Natural killer cell treated with Interleukin-12 subunit alpha and Interleukin-12 subunit beta and Interleukin-15 and Interleukin-18, amount 100 ng/mL, for 72 hours (primary cell): ENCODE data around the gene ZC3H10. TPM values are rescaled to one million over a fixed set of nuclear protein-coding genes. Genes with fewer than 3 reads are reported as not detected.

ENCODE experiments used
- ATAC-seq, 2 donors: fragments of 150-1000 bp; cut with Tn5 transposase in 1 of 2; sonication (Bioruptor Pico), chemical (Tn5 transposase) in 1 of 2; 2 replicates each; pipeline ENCODE4 v1.10.0; 2021
- DNase-seq: peaks from one replicate; pipeline ENCODE4 v3.0.0; 2022; ENCODE audit warnings: low spot score
- H3K27ac Mint-ChIP-seq, 2 donors: 1 replicate in 1 of 2; 2 replicates in 1 of 2; pipeline ENCODE4 v1.8.0; 2022; ENCODE audit warnings: mixed read lengths in 2 of 2, mild to moderate bottlenecking in 1 of 2, moderate library complexity in 1 of 2
- H3K27me3 Mint-ChIP-seq, 2 donors: 1 replicate in 1 of 2; 2 replicates in 1 of 2; pipeline ENCODE4 v1.8.0; 2022; ENCODE audit warnings: mixed read lengths in 2 of 2
- H3K36me3 Mint-ChIP-seq: one replicate; pipeline ENCODE4 v1.8.0; 2022; ENCODE audit warnings: mixed read lengths
- H3K4me1 Mint-ChIP-seq, 2 donors: 1 replicate in 1 of 2; 2 replicates in 1 of 2; pipeline ENCODE4 v1.8.0; 2022; ENCODE audit warnings: low read depth in 2 of 2, mixed read lengths in 2 of 2, mild to moderate bottlenecking in 1 of 2
- H3K4me3 Mint-ChIP-seq: one replicate; pipeline ENCODE4 v1.8.0; 2022; ENCODE audit warnings: mixed read lengths
- H3K9me3 Mint-ChIP-seq: 2 replicates; pipeline ENCODE4 v1.8.0; 2022; ENCODE audit warnings: mixed read lengths
- total RNA-seq, 2 donors: library from RNA; stranded (reverse); gene quantifications; one replicate each; pipeline ENCODE4 v1.2.3, GENCODE V29; 2022

The ZC3H10 gene
- total RNA-seq, 2 donors from 2014 or later: 11.4 to 14.9 TPM

GRCh38 chr12:56084958-56085543 lies 33.0 kb upstream of the ZC3H10 start:
- no peak overlapping the region for H3K4me3 Mint-ChIP-seq
- ATAC-seq (peak in 1 of 2 donors; percentile 6), DNase-seq (no peak)
- peaks cover 0 to under 1% of the 10 kb centered on the region in 2 donors for H3K4me1 Mint-ChIP-seq
- H3K27ac Mint-ChIP-seq: no peak overlapping the region
- H3K36me3 Mint-ChIP-seq: no peaks in the 10 kb centered on the region
- no peaks in the 10 kb centered on the region for H3K9me3 Mint-ChIP-seq
- peaks cover 7 to 9% of the 10 kb centered on the region in 2 donors for H3K27me3 Mint-ChIP-seq

- H3K36me3 Mint-ChIP-seq: no peaks in the 10 kb centered on the region
- ATAC-seq (no peak), DNase-seq (no peak)
- H3K4me1 Mint-ChIP-seq: no peaks in the 10 kb centered on the region
- peaks cover 3 to 4% of the 10 kb centered on the region in 2 donors for H3K27me3 Mint-ChIP-seq
- H3K9me3 Mint-ChIP-seq: no peaks in the 10 kb centered on the region
- H3K4me3 Mint-ChIP-seq: no peak overlapping the region
- H3K27ac Mint-ChIP-seq: no peak overlapping the region
These were observed 32.0 kb upstream of the ZC3H10 start for GRCh38 chr12:56086096-56086495.

GRCh38 chr12:56086608-56087007 lies 31.5 kb upstream of the ZC3H10 start:
- H3K27ac Mint-ChIP-seq: no peak overlapping the region
- H3K4me1 Mint-ChIP-seq: no peaks in the 10 kb centered on the region
- ATAC-seq (no peak), DNase-seq (no peak)
- no peaks in the 10 kb centered on the region for H3K36me3 Mint-ChIP-seq
- H3K9me3 Mint-ChIP-seq: no peaks in the 10 kb centered on the region
- no peak overlapping the region for H3K4me3 Mint-ChIP-seq
- H3K27me3 Mint-ChIP-seq: peaks cover 0 to 2% of the 10 kb centered on the region in 2 donors

GRCh38 chr12:56087220-56087619 lies 30.8 kb upstream of the ZC3H10 start:
- Mint-ChIP-seq H3K36me3 (no peaks in the 10 kb centered on the region), H3K27me3 (peaks cover 0 to 2% of the 10 kb centered on the region in 2 donors), H3K9me3 (no peaks in the 10 kb centered on the region), H3K4me1 (no peaks in the 10 kb centered on the region), H3K27ac (no peak overlapping the region), H3K4me3 (no peak overlapping the region)
- DNase-seq (no peak), ATAC-seq (no peak)

GRCh38 chr12:56097738-56098137 lies 20.3 kb upstream of the ZC3H10 start:
- Mint-ChIP-seq H3K27ac (no peak overlapping the region), H3K4me3 (no peak overlapping the region), H3K27me3 (peaks cover 6 to 11% of the 10 kb centered on the region in 2 donors), H3K9me3 (no peaks in the 10 kb centered on the region), H3K4me1 (peaks cover 9 to 14% of the 10 kb centered on the region in 2 donors), H3K36me3 (no peaks in the 10 kb centered on the region)
- DNase-seq: no peak
- no peak for ATAC-seq

GRCh38 chr12:56098592-56098991 lies 19.5 kb upstream of the ZC3H10 start:
- Mint-ChIP-seq H3K27ac (no peak overlapping the region), H3K9me3 (no peaks in the 10 kb centered on the region), H3K4me1 (peaks cover 18 to 22% of the 10 kb centered on the region in 2 donors), H3K36me3 (no peaks in the 10 kb centered on the region), H3K4me3 (no peak overlapping the region), H3K27me3 (peaks cover 0 to 8% of the 10 kb centered on the region in 2 donors)
- DNase-seq: no peak
- ATAC-seq: no peak

GRCh38 chr12:56099787-56100186 lies 18.3 kb upstream of the ZC3H10 start:
- Mint-ChIP-seq H3K27ac (no peak overlapping the region), H3K36me3 (peaks cover 4% of the 10 kb centered on the region), H3K27me3 (peaks cover 0 to 8% of the 10 kb centered on the region in 2 donors), H3K9me3 (no peaks in the 10 kb centered on the region), H3K4me3 (no peak overlapping the region), H3K4me1 (peaks cover 29 to 31% of the 10 kb centered on the region in 2 donors)
- ATAC-seq (no peak), DNase-seq (no peak)

- Mint-ChIP-seq H3K36me3 (peaks cover 13% of the 10 kb centered on the region), H3K27ac (peak overlapping the region in 1 of 2 donors; percentile 64), H3K9me3 (no peaks in the 10 kb centered on the region), H3K4me3 (no peak overlapping the region), H3K27me3 (peaks cover 0 to 8% of the 10 kb centered on the region in 2 donors), H3K4me1 (peaks cover 39 to 41% of the 10 kb centered on the region in 2 donors)
- DNase-seq (peak; percentile 49), ATAC-seq (no peak)
These were observed 17.0 kb upstream of the ZC3H10 start for GRCh38 chr12:56101045-56101444.

GRCh38 chr12:56102683-56103065 lies 15.4 kb upstream of the ZC3H10 start:
- Mint-ChIP-seq H3K27me3 (peaks cover 0 to 1% of the 10 kb centered on the region in 2 donors), H3K27ac (peak overlapping the region; percentile 86 to 98), H3K4me3 (peak overlapping the region; percentile 97), H3K9me3 (no peaks in the 10 kb centered on the region), H3K36me3 (peaks cover 26% of the 10 kb centered on the region), H3K4me1 (peaks cover 46 to 54% of the 10 kb centered on the region in 2 donors)
- no peak for ATAC-seq
- no peak for DNase-seq

- ATAC-seq (no peak), DNase-seq (peak; percentile 61)
- peak overlapping the region; percentile 97 for H3K4me3 Mint-ChIP-seq
- no peaks in the 10 kb centered on the region for H3K27me3 Mint-ChIP-seq
- peak overlapping the region; percentile 86 to 98 for H3K27ac Mint-ChIP-seq
- H3K9me3 Mint-ChIP-seq: no peaks in the 10 kb centered on the region
- H3K36me3 Mint-ChIP-seq: peaks cover 26% of the 10 kb centered on the region
- peaks cover 46 to 54% of the 10 kb centered on the region in 2 donors for H3K4me1 Mint-ChIP-seq
These were observed 14.9 kb upstream of the ZC3H10 start for GRCh38 chr12:56103066-56103711.

- H3K27ac Mint-ChIP-seq: peak overlapping the region; percentile 86 to 98
- H3K27me3 Mint-ChIP-seq: no peaks in the 10 kb centered on the region
- no peaks in the 10 kb centered on the region for H3K9me3 Mint-ChIP-seq
- peak overlapping the region; percentile 97 for H3K4me3 Mint-ChIP-seq
- DNase-seq (no peak), ATAC-seq (no peak)
- H3K36me3 Mint-ChIP-seq: peaks cover 26% of the 10 kb centered on the region
- peaks cover 46 to 54% of the 10 kb centered on the region in 2 donors for H3K4me1 Mint-ChIP-seq
These were observed 14.3 kb upstream of the ZC3H10 start for GRCh38 chr12:56103823-56104108.

GRCh38 chr12:56104109-56104814 lies 13.8 kb upstream of the ZC3H10 start, which contains the start of gene PA2G4:
PA2G4 (plus strand) TSS chr12:56104559; CDS start chr12:56104738, 179 bp downstream.
- Mint-ChIP-seq H3K9me3 (no peaks in the 10 kb centered on the region), H3K36me3 (peaks cover 26% of the 10 kb centered on the region), H3K27me3 (no peaks in the 10 kb centered on the region), H3K27ac (peak within 1 kb of the TSS; percentile 86 to 98), H3K4me1 (peaks cover 46 to 54% of the 10 kb centered on the region in 2 donors), H3K4me3 (peak within 1 kb of the TSS; percentile 97)
- peak; percentile 97 to 98 for ATAC-seq
- DNase-seq: peak; percentile 99

- peaks cover 46 to 54% of the 10 kb centered on the region in 2 donors for H3K4me1 Mint-ChIP-seq
- H3K9me3 Mint-ChIP-seq: no peaks in the 10 kb centered on the region
- peak overlapping the region; percentile 86 to 98 for H3K27ac Mint-ChIP-seq
- peaks cover 27% of the 10 kb centered on the region for H3K36me3 Mint-ChIP-seq
- H3K27me3 Mint-ChIP-seq: no peaks in the 10 kb centered on the region
- H3K4me3 Mint-ChIP-seq: peak overlapping the region; percentile 97
- DNase-seq (peak; percentile 68), ATAC-seq (peak; percentile 11 to 31)
These were observed 13.1 kb upstream of the ZC3H10 start for GRCh38 chr12:56104815-56105608.
